PC-3 (cell line): ENCODE measurements around the gene SELENOI.

Experiments
- EZH2 ChIP-seq: fragments of 300-600 bp; sonication (generic); IDR thresholded peaks from one replicate; pipeline ENCODE4 v1.6.1; 2017; ENCODE audit warnings: antibody characterized with exemption, mild to moderate bottlenecking, low read length; ENCODE audit not compliant: unreplicated experiment
- TF ChIP-seq, protein P1 (sequence below): fragments of 300-600 bp; sonication (generic); conservative IDR thresholded peaks from 2 replicates; pipeline ENCODE4 v1.5.1; 2017; ENCODE audit warnings: antibody characterized with exemption, low read depth, mild to moderate bottlenecking, low read length

DNA sequence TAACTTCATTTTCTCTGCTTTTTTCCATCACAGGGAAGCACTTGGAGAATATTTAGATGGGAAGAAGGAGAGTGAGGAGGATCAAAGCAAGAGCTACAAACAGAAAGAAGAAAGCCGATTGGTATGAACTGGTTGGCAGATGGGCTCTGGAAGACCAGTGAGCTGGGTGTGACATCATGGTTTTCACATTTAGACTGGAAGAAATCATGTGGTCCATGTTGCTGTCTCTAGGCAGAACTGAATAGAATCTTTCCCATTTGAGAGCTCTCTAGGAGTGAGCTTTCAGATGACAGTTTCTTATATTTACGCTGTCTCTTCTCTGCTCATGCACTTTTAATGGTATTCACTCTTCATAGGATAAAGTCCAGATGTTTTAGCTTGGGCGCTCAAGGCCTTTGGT, 68.4 kb downstream of the SELENOI start:
- TF ChIP-seq, protein P1, sequence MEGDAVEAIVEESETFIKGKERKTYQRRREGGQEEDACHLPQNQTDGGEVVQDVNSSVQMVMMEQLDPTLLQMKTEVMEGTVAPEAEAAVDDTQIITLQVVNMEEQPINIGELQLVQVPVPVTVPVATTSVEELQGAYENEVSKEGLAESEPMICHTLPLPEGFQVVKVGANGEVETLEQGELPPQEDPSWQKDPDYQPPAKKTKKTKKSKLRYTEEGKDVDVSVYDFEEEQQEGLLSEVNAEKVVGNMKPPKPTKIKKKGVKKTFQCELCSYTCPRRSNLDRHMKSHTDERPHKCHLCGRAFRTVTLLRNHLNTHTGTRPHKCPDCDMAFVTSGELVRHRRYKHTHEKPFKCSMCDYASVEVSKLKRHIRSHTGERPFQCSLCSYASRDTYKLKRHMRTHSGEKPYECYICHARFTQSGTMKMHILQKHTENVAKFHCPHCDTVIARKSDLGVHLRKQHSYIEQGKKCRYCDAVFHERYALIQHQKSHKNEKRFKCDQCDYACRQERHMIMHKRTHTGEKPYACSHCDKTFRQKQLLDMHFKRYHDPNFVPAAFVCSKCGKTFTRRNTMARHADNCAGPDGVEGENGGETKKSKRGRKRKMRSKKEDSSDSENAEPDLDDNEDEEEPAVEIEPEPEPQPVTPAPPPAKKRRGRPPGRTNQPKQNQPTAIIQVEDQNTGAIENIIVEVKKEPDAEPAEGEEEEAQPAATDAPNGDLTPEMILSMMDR, result no peak
- no peak for TF ChIP-seq EZH2
